GM12891 (cell line): ENCODE measurements around the gene LRRC19.
A peak's percentile ranks its signal among the peaks of the same experiment; 100 is the strongest.

Experiments used
- POLR2A ChIP-seq: IDR thresholded peaks from 2 replicates; pipeline ENCODE4 v1.6.1; 2011; ENCODE audit warnings: low read depth, low read length, control low read depth
- POLR2AphosphoS5 ChIP-seq: IDR thresholded peaks from 2 replicates; pipeline ENCODE4 v1.6.1; 2011; ENCODE audit warnings: low read depth, low read length, control low read depth
- SPI1 ChIP-seq: IDR thresholded peaks from 2 replicates; pipeline ENCODE4 v1.6.1; 2011; ENCODE audit warnings: low read depth, low read length, control low read depth

DNA sequence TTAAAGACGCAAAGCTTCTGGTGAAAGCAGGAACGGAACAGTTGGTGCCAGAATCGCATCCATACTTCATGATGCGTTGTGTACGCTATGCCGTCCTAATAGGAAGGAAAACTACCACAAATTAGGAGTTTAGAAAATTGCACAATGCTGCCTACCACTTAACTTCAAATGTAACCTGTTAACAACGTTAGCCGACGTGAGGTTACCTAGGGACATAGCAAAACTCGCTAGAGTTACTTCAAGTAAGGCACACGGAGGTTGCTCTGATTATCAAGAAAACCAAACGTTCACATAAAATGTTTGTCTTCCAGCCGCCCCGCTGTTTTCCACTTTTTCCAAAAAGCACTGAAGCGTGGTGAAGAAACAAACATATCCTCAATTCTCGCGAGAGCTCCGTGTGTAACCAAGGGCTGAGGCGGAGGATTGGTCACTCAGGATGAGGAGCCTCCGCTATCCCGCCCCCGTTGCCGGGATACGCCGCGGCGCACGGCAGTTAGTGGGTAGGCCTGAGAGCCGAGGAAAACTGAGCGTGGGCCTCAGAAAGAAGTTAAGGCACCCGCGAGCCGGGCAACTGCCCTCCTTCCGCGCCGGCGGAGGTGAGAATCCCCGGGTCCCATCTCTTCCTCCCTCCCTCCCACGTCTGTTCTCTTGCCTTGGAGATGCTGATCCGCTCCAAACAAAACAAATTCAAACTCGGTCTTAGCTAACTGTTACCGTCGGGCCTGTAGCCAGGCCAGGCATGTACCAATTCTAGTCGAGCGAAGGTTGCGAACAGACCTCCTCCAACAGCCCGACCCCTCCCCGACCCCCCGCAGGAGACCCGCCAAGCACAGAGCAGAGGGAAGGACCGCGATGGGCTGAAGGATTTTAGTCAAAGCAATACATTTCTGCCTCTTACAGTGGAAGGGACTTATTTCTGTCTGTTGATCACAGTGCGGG is 49.3 kb downstream of the LRRC19 start, which contains the start of gene IFT74:
- TF ChIP-seq POLR2A (peak; percentile 71), POLR2AphosphoS5 (peak; percentile 64; the same call in 1 of the 2 replicates), SPI1 (no peak)
